22Rv1 (cell line): ENCODE data around the gene TMEM53.

Experiments
- H3K27ac ChIP-seq: fragments of 450-650 bp; 2 replicates; pipeline ENCODE4 v1.5.1; 2017
- ZFX ChIP-seq: fragments of 450-650 bp; IDR thresholded peaks from 2 replicates; pipeline ENCODE4 v1.6.1; 2017; ENCODE audit warnings: antibody characterized with exemption, borderline replicate concordance
- TF ChIP-seq, protein P1 (sequence below): fragments of 450-650 bp; IDR thresholded peaks from 2 replicates; pipeline ENCODE4 v1.5.1; 2017; ENCODE audit warnings: mild to moderate bottlenecking

The TMEM53 gene

DNA sequence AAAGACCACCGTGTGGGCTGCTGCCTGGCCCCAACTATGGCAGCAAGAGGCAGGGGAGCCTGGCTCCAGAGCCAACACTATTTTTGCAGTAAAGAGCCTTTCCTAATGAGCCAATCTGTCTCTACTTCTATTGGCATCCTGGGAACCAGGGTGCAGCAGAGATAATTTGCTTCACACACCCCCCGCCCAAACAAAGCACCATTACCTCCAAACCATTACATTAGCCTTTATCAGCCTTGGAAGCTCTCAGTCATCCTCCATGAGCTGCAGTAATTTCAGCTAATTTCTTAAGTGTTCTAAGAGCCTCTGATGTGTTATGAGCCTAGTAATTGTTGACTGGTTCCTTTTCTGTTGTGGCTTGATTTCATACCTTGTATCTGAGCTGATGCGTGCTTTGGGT, 21.8 kb upstream of the TMEM53 start:
- TF ChIP-seq, protein P1, sequence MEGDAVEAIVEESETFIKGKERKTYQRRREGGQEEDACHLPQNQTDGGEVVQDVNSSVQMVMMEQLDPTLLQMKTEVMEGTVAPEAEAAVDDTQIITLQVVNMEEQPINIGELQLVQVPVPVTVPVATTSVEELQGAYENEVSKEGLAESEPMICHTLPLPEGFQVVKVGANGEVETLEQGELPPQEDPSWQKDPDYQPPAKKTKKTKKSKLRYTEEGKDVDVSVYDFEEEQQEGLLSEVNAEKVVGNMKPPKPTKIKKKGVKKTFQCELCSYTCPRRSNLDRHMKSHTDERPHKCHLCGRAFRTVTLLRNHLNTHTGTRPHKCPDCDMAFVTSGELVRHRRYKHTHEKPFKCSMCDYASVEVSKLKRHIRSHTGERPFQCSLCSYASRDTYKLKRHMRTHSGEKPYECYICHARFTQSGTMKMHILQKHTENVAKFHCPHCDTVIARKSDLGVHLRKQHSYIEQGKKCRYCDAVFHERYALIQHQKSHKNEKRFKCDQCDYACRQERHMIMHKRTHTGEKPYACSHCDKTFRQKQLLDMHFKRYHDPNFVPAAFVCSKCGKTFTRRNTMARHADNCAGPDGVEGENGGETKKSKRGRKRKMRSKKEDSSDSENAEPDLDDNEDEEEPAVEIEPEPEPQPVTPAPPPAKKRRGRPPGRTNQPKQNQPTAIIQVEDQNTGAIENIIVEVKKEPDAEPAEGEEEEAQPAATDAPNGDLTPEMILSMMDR, result no peak
- no peak for TF ChIP-seq ZFX
- no peak overlapping the region for H3K27ac ChIP-seq

DNA sequence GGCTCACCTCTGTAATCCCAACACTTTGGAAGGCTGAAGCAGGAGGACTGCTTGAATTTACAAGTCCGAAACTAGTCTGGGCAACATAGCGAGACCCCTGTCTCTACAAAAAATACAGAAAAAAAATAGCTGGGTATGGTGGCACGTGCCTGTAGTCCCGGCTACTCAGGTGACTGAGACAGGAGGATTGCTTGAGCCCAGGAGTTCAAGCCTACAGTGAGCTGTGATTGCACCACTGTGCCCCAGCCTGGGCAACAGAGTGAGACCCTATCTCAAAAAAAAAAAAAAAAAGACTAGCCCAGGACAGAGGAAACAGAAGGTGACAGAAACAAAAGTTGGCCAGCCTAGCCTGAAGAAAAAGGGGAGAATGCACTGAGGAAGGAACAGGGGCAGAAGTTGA, 21.4 kb upstream of the TMEM53 start:
- no peak for TF ChIP-seq ZFX
- TF ChIP-seq, protein P1, result no peak
- H3K27ac ChIP-seq, result no peak overlapping the region

DNA sequence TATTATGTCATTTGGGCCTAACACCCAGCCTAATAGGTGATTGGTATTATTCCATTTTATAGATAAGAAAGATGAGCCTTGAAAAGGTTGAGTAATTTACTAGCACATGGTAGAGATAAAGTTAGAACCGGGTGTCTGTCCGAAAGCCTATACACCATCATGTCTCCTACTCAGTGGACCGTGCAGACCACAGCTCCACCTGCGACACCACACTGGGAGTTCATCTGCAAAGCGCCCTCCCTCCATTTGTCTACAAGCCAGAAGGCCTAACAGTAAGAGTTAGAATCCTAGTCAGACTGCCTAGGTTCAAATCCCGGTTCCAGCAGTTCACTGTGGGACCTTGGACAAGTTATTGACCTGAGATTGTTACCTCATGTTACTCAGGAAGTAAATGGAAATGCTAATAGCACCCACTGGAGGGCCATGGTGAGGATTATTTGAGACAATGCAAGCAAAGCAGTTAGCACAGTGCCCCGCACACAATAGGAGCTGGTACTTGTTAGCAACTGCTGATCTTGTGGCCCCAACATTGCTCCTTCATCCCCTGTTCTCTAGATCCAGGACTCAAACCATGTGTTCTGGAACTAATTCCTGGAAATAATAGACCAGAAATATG, 20.7 kb upstream of the TMEM53 start:
- H3K27ac ChIP-seq, result no peak overlapping the region
- no peak for TF ChIP-seq ZFX
- TF ChIP-seq, protein P1, result no peak

DNA sequence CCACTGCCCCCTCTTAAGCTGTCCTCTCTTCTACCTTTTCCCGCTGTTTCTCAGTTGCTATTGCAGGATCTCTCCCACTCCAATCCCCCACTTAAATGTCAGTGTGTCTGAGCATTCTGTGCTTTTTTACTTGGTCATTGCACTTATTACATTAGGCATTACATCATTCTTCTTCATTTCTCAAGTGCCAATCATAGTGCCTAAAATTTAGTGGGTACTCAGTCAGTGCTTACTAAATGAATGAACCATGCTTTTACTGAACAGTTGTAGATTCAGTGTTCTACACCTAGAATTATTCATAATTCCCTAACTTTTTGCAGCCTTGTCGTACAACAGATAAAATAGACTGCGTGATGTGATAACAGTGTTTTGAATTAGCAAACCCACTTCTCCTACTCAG, 19.6 kb upstream of the TMEM53 start:
- H3K27ac ChIP-seq, result no peak overlapping the region
- TF ChIP-seq, protein P1, result no peak
- TF ChIP-seq ZFX, result no peak

DNA sequence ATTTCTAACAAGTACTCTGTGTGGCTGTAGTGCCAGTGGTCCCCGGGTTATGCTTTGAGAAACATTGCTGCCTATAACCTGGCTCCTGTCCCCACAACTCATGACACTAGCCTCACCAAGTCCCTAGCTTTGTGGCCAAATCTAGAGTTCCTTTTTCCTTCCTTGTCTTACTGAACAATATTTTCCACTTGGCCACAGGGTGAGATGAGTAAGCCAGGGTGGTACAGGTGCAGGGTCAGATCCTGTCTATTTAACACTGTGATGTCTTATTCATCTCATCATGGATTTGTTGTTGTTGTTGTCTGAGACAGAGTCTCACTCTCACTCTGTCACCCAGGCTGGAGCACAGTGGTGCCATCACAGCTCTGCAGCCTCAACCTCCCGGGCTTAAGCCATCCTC, 18.9 kb upstream of the TMEM53 start:
- TF ChIP-seq, protein P1, result no peak
- TF ChIP-seq ZFX, result no peak
- H3K27ac ChIP-seq, result no peak overlapping the region

DNA sequence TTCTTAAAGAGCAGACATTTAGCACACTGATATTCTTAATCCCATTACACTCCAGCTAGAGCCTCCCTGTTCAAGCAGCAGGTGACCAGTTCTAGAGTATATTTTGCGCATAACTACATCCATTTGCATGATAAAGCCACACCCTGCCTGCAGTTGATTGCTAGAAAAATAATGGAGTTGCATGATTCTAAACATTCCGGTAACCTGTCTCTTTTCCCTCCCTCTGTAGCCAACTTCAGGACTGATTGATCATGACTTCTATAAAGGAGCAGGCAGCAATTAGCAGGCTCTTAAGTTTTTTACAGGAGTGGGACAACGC, 15.1 kb upstream of the TMEM53 start:
- TF ChIP-seq, protein P1, result no peak
- TF ChIP-seq ZFX, result no peak

DNA sequence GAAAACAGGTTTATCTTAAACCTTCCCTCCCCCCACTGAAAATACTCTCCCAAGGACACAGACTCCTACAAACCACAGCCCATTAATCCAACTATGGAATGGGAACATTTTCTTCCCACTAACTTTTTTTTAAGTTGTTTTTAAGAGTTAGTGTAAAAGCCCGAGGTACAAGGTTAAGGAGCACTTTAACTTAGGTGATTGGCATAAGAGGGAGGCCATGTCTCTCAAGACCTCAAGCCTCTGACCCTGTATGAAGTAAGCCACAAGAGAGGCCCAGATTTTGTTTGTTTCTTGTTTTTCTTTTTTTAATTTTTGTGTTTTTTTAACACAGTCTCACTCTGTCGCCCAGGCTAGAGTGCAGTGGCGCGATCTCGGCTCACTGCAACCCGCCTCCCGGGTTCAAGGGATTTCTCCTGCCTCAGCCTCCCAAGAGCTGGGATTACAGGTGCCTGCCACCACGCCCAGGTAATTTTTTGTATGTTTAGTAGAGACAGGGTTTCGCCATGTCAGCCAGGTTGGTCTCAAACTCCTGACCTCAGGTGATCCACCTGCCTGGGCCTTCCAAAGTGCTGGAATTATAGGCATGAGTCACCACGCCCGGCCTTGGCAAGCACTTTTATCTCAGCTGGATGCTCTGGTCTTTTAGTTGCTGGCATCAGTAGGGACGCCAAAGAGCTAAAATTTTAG, 14.6 kb upstream of the TMEM53 start:
- TF ChIP-seq, protein P1, result no peak
- no peak for TF ChIP-seq ZFX

More for the DNA sequence above, 15.1 kb upstream of the TMEM53 start:
- no peak overlapping the region for H3K27ac ChIP-seq

More for the DNA sequence above, 14.6 kb upstream of the TMEM53 start:
- H3K27ac ChIP-seq, result no peak overlapping the region
